ENCODE measurements around the gene SLC38A5. TPM values are rescaled to one million over a fixed set of nuclear protein-coding genes. Genes with fewer than 3 reads are reported as not detected.
"Not testable (repeated sequence)": the region's sequence is repeated elsewhere in the genome, so short reads cannot be mapped to it uniquely, and the experiment has no call there.

The SLC38A5 gene
- polyA plus RNA-seq, 1 of the 3 experiments (the other 2 are of a cell fraction): 0.33 TPM

DNA sequence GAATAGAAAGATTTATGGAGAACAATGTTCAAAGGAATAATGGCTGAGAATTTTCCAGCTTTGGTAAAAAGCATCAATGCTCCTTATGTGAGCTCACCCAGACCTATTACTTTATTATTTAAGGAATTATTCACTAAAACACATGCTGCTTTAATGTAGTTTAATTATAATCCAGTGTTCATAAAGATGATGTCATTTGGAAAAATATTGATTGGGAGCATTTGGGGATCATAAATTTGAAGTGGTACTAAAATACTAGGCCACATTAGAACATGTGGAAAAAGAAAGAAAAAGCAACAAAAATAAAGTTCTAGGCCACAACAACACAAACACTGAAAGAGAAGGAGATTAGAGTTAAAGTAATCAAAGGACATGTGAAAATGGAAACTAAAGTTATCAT, 20.0 kb downstream of the SLC38A5 start:
- CTCF ChIA-PET: no interaction called here
- DNase-seq: no peak
- H4K20me1 ChIP-seq (ENCODE audit: insufficient read depth): no peaks in the 10 kb centered on the region
- no peak overlapping the region for H3K27ac ChIP-seq (ENCODE audit: low read depth in 2 of 2, low read length in 1 of 2)
- no peaks in the 10 kb centered on the region for H3K4me1 ChIP-seq (ENCODE audit: control insufficient read depth in 1 of 2, insufficient read depth in 2 of 2, low read depth in 1 of 2, low read length in 1 of 2)
- no peaks in the 10 kb centered on the region for H3K9me2 ChIP-seq
- peaks cover 23% of the 10 kb centered on the region; the same call in 1 of the 2 replicates for H3K27me3 ChIP-seq (ENCODE audit: insufficient read depth)
- no peak for TF ChIP-seq MEF2A (IDR thresholded peaks at IDR 0.05; ENCODE audit: borderline replicate concordance, low read depth)
- TF ChIP-seq FOXJ3 (CRISPR knock-in tag; IDR thresholded peaks at IDR 0.05): no peak
- no peak for TF ChIP-seq TAF1 (IDR thresholded peaks at IDR 0.05; ENCODE audit: borderline replicate concordance, low read depth, low read length)
- TF ChIP-seq REST (IDR thresholded peaks at IDR 0.05; ENCODE audit: low read depth, low read length): no peak
- TF ChIP-seq YY1 (IDR thresholded peaks at IDR 0.05; ENCODE audit: low read depth): no peak
- TF ChIP-seq, protein P1, sequence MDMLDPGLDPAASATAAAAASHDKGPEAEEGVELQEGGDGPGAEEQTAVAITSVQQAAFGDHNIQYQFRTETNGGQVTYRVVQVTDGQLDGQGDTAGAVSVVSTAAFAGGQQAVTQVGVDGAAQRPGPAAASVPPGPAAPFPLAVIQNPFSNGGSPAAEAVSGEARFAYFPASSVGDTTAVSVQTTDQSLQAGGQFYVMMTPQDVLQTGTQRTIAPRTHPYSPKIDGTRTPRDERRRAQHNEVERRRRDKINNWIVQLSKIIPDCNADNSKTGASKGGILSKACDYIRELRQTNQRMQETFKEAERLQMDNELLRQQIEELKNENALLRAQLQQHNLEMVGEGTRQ (IDR thresholded peaks at IDR 0.05; ENCODE audit: borderline replicate concordance, low read depth, low read length): no peak
- TF ChIP-seq, protein P2, sequence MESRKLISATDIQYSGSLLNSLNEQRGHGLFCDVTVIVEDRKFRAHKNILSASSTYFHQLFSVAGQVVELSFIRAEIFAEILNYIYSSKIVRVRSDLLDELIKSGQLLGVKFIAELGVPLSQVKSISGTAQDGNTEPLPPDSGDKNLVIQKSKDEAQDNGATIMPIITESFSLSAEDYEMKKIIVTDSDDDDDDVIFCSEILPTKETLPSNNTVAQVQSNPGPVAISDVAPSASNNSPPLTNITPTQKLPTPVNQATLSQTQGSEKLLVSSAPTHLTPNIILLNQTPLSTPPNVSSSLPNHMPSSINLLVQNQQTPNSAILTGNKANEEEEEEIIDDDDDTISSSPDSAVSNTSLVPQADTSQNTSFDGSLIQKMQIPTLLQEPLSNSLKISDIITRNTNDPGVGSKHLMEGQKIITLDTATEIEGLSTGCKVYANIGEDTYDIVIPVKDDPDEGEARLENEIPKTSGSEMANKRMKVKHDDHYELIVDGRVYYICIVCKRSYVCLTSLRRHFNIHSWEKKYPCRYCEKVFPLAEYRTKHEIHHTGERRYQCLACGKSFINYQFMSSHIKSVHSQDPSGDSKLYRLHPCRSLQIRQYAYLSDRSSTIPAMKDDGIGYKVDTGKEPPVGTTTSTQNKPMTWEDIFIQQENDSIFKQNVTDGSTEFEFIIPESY (IDR thresholded peaks at IDR 0.05; ENCODE audit: borderline replicate concordance, low read depth): no peak
- TF ChIP-seq TCF12 (IDR thresholded peaks at IDR 0.05): no peak
- TF ChIP-seq SIN3A (IDR thresholded peaks at IDR 0.05; ENCODE audit: borderline replicate concordance, low read depth, low read length): no peak
- no peak for TF ChIP-seq RCOR1 (IDR thresholded peaks at IDR 0.05; ENCODE audit: low read length)
- no peak for TF ChIP-seq USF1 (IDR thresholded peaks at IDR 0.05; ENCODE audit: borderline replicate concordance, low read depth)
- no peak for TF ChIP-seq GABPA (IDR thresholded peaks at IDR 0.05; ENCODE audit: low read depth)
- no peak for TF ChIP-seq CHD2 (IDR thresholded peaks at IDR 0.05; ENCODE audit: low read length, partially characterized antibody)
- TF ChIP-seq EP300 (IDR thresholded peaks at IDR 0.05; ENCODE audit: borderline replicate concordance in 1 of 2, low read depth in 1 of 2, low read length in 1 of 2): no peak
- no peak overlapping the region for H3K4me3 ChIP-seq (ENCODE audit: low read depth in 2 of 2, low read length in 1 of 2)
- POLR2A ChIA-PET: no interaction called here
- H3K79me2 ChIP-seq (ENCODE audit: insufficient read depth): no peaks in the 10 kb centered on the region
- no peaks in the 10 kb centered on the region for H3F3A ChIP-seq (replicated peaks; ENCODE audit: insufficient read depth)
- H2AFZ ChIP-seq (ENCODE audit: low read depth): no peak overlapping the region
- no peaks in the 10 kb centered on the region for H3K36me3 ChIP-seq (replicated peaks in 1 of 2; ENCODE audit: control insufficient read depth in 1 of 2, insufficient read depth in 2 of 2, low read length in 1 of 2)
- no peaks in the 10 kb centered on the region for H3K9me3 ChIP-seq
- no peak overlapping the region for H3K9ac ChIP-seq
- no peak overlapping the region for H3K4me2 ChIP-seq

- H3F3A ChIP-seq (replicated peaks; ENCODE audit: insufficient read depth); H3K27ac ChIP-seq (ENCODE audit: low read depth in 2 of 2, low read length in 1 of 2); H3K36me3 ChIP-seq (replicated peaks in 1 of 2; ENCODE audit: control insufficient read depth in 1 of 2, insufficient read depth in 2 of 2, low read length in 1 of 2); H3K9ac ChIP-seq; H3K9me3 ChIP-seq; H3K9me2 ChIP-seq; H2AFZ ChIP-seq (ENCODE audit: low read depth); H3K4me1 ChIP-seq (ENCODE audit: control insufficient read depth in 1 of 2, insufficient read depth in 2 of 2, low read depth in 1 of 2, low read length in 1 of 2); H3K4me3 ChIP-seq (ENCODE audit: low read depth in 2 of 2, low read length in 1 of 2); DNase-seq; H3K4me2 ChIP-seq; CTCF ChIA-PET; H3K79me2 ChIP-seq (ENCODE audit: insufficient read depth); H4K20me1 ChIP-seq (ENCODE audit: insufficient read depth); POLR2A ChIA-PET: not testable (repeated sequence)
- H3K27me3 ChIP-seq (ENCODE audit: insufficient read depth): peaks cover 33% of the 10 kb centered on the region; the same call in 1 of the 2 replicates
- 13% methylated on average over 6 of the region's 6 CpGs for WGBS (ENCODE audit: low lambda C conversion rate)
Measured at GRCh38 chrX:48447201-48447600, 22.9 kb downstream of the SLC38A5 start.

- H3K36me3 ChIP-seq (replicated peaks in 1 of 2; ENCODE audit: control insufficient read depth in 1 of 2, insufficient read depth in 2 of 2, low read length in 1 of 2); H3K27me3 ChIP-seq (ENCODE audit: insufficient read depth); H3K4me1 ChIP-seq (ENCODE audit: control insufficient read depth in 1 of 2, insufficient read depth in 2 of 2, low read depth in 1 of 2, low read length in 1 of 2); POLR2A ChIA-PET; H3K9me3 ChIP-seq; H3K9me2 ChIP-seq; H3F3A ChIP-seq (replicated peaks; ENCODE audit: insufficient read depth); H3K4me3 ChIP-seq (ENCODE audit: low read depth in 2 of 2, low read length in 1 of 2); H3K27ac ChIP-seq (ENCODE audit: low read depth in 2 of 2, low read length in 1 of 2); H3K4me2 ChIP-seq; H3K9ac ChIP-seq; H2AFZ ChIP-seq (ENCODE audit: low read depth); CTCF ChIA-PET; H4K20me1 ChIP-seq (ENCODE audit: insufficient read depth); DNase-seq; H3K79me2 ChIP-seq (ENCODE audit: insufficient read depth): not testable (repeated sequence)
- 19% methylated on average over 12 of the region's 13 CpGs for WGBS (ENCODE audit: low lambda C conversion rate)
Measured at GRCh38 chrX:48433713-48434112, 36.3 kb downstream of the SLC38A5 start.

Data from SK-N-SH (cell line).